ENCODE data around the gene PSMB5. TPM values are rescaled to one million over a fixed set of nuclear protein-coding genes. Genes with fewer than 3 reads are reported as not detected.
A peak's percentile ranks its signal among the peaks of the same experiment; 100 is the strongest.

Gene PSMB5
- total and polyA plus RNA-seq, 2 of the 13 experiments (the other 11 are each of a cell fraction or from before 2014, with no cell fraction given): 705 to 871 TPM

DNA sequence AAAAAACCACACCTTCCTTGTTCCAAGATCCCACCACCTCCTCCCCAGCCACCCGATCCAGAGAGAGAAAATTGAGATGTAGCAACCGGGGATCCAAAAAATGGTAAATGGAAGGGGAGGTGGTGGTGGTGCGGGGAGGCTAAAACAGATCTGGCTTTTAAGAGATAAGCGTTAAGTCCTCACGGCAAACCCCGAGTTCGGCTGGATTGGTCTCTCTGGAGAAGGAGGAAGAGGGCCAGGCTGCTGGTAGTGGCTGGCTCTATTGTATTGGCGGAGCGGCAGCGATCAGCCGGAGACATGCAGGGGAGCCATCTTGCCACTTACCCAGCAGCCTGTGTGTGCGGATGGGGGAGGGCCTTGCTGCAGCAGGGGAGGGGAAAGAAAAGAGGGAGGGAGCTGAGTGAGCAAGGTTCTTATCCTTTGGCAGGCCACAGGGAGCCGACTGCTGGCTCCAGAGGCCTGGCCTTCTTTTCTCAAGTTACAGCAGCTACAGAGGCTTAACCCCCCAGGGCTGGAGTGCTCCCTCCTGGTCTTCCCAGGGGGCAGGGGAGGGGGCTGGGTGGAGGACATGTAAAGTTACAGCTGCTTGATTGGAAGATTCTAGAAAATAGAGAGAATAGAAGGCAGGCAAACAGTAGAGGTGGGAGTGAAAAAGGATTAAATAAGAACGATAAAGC lies 36.7 kb upstream of the PSMB5 start (continued):
- TF ChIP-seq SP140L (CRISPR knock-in tag; IDR thresholded peaks at IDR 0.05; ENCODE audit: borderline replicate concordance) (0 out of 2 replicates have a peak, but pooled peaks have one; percentile 83), ZNF883 (CRISPR knock-in tag; IDR thresholded peaks at IDR 0.05; ENCODE audit: not compliant biosample characterization) (peak; percentile 63), ZNF282 (IDR thresholded peaks at IDR 0.05; ENCODE audit: partially characterized antibody) (no peak), ZNF615 (CRISPR knock-in tag; IDR thresholded peaks at IDR 0.05; ENCODE audit: borderline replicate concordance) (peak; percentile 98), ZNF329 (CRISPR knock-in tag; IDR thresholded peaks at IDR 0.05; ENCODE audit: low read depth) (peak; percentile 43; the same call in 1 of the 2 replicates), KDM5A (IDR thresholded peaks at IDR 0.05; ENCODE audit: borderline replicate concordance, low read length) (peak; percentile 89), THAP11 (CRISPR knock-in tag; IDR thresholded peaks at IDR 0.05) (peak; percentile 89), JDP2 (CRISPR knock-in tag; IDR thresholded peaks at IDR 0.05; ENCODE audit: borderline replicate concordance) (no peak), MBD4 (IDR thresholded peaks at IDR 0.05; ENCODE audit: borderline replicate concordance, low read length) (no peak), MYNN (CRISPR knock-in tag; IDR thresholded peaks at IDR 0.05; ENCODE audit: low read depth) (no peak; the same call in 1 of the 2 replicates), PAX8 (CRISPR knock-in tag; IDR thresholded peaks at IDR 0.05; ENCODE audit: borderline replicate concordance) (no peak), NFRKB (IDR thresholded peaks at IDR 0.05) (peak; percentile 57; the same call in 1 of the 2 replicates), ZNF83 (CRISPR knock-in tag; IDR thresholded peaks at IDR 0.05; ENCODE audit: borderline replicate concordance) (no peak; the same call in 1 of the 2 replicates), MZF1 (CRISPR knock-in tag; IDR thresholded peaks at IDR 0.05; ENCODE audit: borderline replicate concordance) (no peak), ZEB1 (IDR thresholded peaks at IDR 0.05; ENCODE audit: insufficient replicate concordance, low read depth) (no peak), CC2D1A (CRISPR knock-in tag; IDR thresholded peaks at IDR 0.05) (no peak), CEBPG (CRISPR knock-in tag; IDR thresholded peaks at IDR 0.05) (peak; percentile 50; the same call in 1 of the 2 replicates), ZNF7 (CRISPR knock-in tag; IDR thresholded peaks at IDR 0.05) (peak; percentile 59), ZNF441 (CRISPR knock-in tag; IDR thresholded peaks at IDR 0.05; ENCODE audit: borderline replicate concordance) (peak; percentile 90), JUN (CRISPR knock-in tag; IDR thresholded peaks at IDR 0.05) (no peak), CENPT (CRISPR knock-in tag; IDR thresholded peaks at IDR 0.05; ENCODE audit: low read depth) (no peak), ZSCAN29 (CRISPR knock-in tag; conservative IDR thresholded peaks at IDR 0.05) (peak; percentile 27)
- TF ChIP-seq, protein P1, sequence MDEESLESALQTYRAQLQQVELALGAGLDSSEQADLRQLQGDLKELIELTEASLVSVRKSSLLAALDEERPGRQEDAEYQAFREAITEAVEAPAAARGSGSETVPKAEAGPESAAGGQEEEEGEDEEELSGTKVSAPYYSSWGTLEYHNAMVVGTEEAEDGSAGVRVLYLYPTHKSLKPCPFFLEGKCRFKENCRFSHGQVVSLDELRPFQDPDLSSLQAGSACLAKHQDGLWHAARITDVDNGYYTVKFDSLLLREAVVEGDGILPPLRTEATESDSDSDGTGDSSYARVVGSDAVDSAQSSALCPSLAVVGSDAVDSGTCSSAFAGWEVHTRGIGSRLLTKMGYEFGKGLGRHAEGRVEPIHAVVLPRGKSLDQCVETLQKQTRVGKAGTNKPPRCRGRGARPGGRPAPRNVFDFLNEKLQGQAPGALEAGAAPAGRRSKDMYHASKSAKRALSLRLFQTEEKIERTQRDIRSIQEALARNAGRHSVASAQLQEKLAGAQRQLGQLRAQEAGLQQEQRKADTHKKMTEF (CRISPR knock-in tag; IDR thresholded peaks at IDR 0.05): peak; percentile 91
- TF ChIP-seq, protein P2, sequence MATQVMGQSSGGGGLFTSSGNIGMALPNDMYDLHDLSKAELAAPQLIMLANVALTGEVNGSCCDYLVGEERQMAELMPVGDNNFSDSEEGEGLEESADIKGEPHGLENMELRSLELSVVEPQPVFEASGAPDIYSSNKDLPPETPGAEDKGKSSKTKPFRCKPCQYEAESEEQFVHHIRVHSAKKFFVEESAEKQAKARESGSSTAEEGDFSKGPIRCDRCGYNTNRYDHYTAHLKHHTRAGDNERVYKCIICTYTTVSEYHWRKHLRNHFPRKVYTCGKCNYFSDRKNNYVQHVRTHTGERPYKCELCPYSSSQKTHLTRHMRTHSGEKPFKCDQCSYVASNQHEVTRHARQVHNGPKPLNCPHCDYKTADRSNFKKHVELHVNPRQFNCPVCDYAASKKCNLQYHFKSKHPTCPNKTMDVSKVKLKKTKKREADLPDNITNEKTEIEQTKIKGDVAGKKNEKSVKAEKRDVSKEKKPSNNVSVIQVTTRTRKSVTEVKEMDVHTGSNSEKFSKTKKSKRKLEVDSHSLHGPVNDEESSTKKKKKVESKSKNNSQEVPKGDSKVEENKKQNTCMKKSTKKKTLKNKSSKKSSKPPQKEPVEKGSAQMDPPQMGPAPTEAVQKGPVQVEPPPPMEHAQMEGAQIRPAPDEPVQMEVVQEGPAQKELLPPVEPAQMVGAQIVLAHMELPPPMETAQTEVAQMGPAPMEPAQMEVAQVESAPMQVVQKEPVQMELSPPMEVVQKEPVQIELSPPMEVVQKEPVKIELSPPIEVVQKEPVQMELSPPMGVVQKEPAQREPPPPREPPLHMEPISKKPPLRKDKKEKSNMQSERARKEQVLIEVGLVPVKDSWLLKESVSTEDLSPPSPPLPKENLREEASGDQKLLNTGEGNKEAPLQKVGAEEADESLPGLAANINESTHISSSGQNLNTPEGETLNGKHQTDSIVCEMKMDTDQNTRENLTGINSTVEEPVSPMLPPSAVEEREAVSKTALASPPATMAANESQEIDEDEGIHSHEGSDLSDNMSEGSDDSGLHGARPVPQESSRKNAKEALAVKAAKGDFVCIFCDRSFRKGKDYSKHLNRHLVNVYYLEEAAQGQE (IDR thresholded peaks at IDR 0.05; ENCODE audit: borderline replicate concordance in 1 of 2, low read depth in 1 of 2, low read length in 2 of 2): peak in 1 of 2 experiments; percentile 75; a peak in 1 of 4 replicates
- TF ChIP-seq, protein P3, sequence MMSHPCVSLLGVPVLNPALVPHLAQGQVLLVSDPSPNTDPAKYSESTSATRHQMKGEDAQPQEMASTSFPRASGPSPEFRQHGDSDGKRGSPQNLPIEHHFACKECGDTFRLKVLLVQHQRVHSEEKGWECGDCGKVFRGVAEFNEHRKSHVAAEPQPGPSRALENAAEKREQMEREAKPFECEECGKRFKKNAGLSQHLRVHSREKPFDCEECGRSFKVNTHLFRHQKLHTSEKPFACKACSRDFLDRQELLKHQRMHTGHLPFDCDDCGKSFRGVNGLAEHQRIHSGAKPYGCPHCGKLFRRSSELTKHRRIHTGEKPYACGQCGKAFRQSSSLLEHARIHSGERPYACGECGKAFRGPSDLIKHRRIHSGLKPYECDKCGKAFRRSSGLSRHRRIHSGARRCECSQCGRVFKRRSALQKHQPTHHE (CRISPR knock-in tag; IDR thresholded peaks at IDR 0.05; ENCODE audit: borderline replicate concordance): 0 out of 2 replicates have a peak, but pooled peaks have one; percentile 61
